Right lobe of liver (tissue), 6 donors: ENCODE data around the gene CEACAM20. TPM values are rescaled to one million over a fixed set of nuclear protein-coding genes. Genes with fewer than 3 reads are reported as not detected.
A peak's percentile ranks its signal among the peaks of the same experiment; 100 is the strongest.

ENCODE experiments used
- ATAC-seq, 4 donors: fragments of 200-7000 bp; cut with Tn5 transposase; one replicate each; pipeline ENCODE4 v1.9.1; 2020; ENCODE audit warnings: mild to moderate bottlenecking in 4 of 4, moderate library complexity in 4 of 4
- DNase-seq, 3 donors: peaks; one replicate each; pipeline ENCODE4 v3.0.0-alpha.2; 2020
- H3K27ac ChIP-seq, 3 donors: fragments of 200-600 bp; one replicate each; pipeline ENCODE4 v1.8.0; 2022
- H3K27me3 ChIP-seq, 2 donors: fragments of 200-600 bp; one replicate each; pipeline ENCODE4 v1.8.0; 2022
- H3K36me3 ChIP-seq, 4 donors: fragments of 200-600 bp; sonication (generic) in 1 of 4; one replicate each; pipeline versions ENCODE4 v1.5.1 to v1.8.0; 2017 to 2022; ENCODE audit warnings: control low read depth in 1 of 4
- H3K4me1 ChIP-seq, 4 donors: fragments of 200-600 bp; sonication (generic) in 1 of 4; one replicate each; pipeline versions ENCODE4 v1.5.1 to v1.8.0; 2017 to 2022; ENCODE audit warnings: control low read depth in 1 of 4
- H3K4me3 ChIP-seq, 3 donors: fragments of 200-600 bp; one replicate each; pipeline ENCODE4 v1.8.0; 2022
- H3K9me3 ChIP-seq, 4 donors: fragments of 200-600 bp; sonication (generic) in 1 of 4; one replicate each; pipeline versions ENCODE4 v1.5.1 to v1.8.0; 2017 to 2022; ENCODE audit warnings: control low read depth in 1 of 4
- POLR2A ChIP-seq: fragments of 450-650 bp; IDR thresholded peaks from one replicate; pipeline ENCODE4 v1.6.1; 2017; ENCODE audit warnings: antibody characterized with exemption, mild to moderate bottlenecking
- WGBS: methylation state at CpG from one replicate; pipeline ENCODE4 v1.1.6; 2018; ENCODE audit warnings: low coverage, low lambda C conversion rate; ENCODE audit not compliant: insufficient coverage; ENCODE audit errors: missing lambda C conversion rate; 5-methylcytosine and 5-hydroxymethylcytosine counted together
- intact Hi-C, 2 donors: fragments of 100-400 bp; cut with DNase I; formaldehyde crosslinking; loops; one replicate each; pipeline versions ENCODE4 v1.11.2 to v1.14.1; 2022
- long read RNA-seq: library from polyadenylated mRNA; unstranded; transcript quantifications from one replicate; pipeline ENCODE4 v2.0.0, GENCODE V29; 2019
- total RNA-seq, 6 experiments: library from RNA; depleted of rRNA in 2 of 6; stranded (reverse); fragments of >200 nt in 2 of 6; fragmentation: NEBNext Ultra II Directional in 3 of 6; extraction: Animal tissue kit (Norgen Biotek cat#: 25700) in 3 of 6; gene quantifications; one replicate each; pipeline versions ENCODE4 v1.1.0 to v1.2.4, GENCODE V29; 2016 to 2023
- TF ChIP-seq, protein P1 (sequence below), 4 donors: fragments of 200-600 bp in 3 of 4; fragments of 450-650 bp in 1 of 4; IDR thresholded peaks; one replicate each; pipeline versions ENCODE4 v1.5.1 to v1.8.0; 2016 to 2022; ENCODE audit warnings: antibody characterized with exemption in 4 of 4, mild to moderate bottlenecking in 2 of 4
- donor health status: DM: no; HTN: yes; CAD: no.
- donor health status: DM: no; HTN: no; CAD: no.
- donor health status: DM: no; HTN: no; CAD: no.
- donor health status: DM: no; HTN: yes; CAD: no.
- donor health status: DM: no; HTN: yes; CAD: no.

The CEACAM20 gene
- under 1 TPM in 3 of 6 experiments, not detected in 3; 0.14 to 0.31 (median 0.16) TPM for total RNA-seq
- long read RNA-seq: 0 reads

- Histone ChIP-seq H3K9me3 (no peaks in the 10 kb centered on the region), H3K27me3 (no peaks in the 10 kb centered on the region), H3K27ac (no peak within 1 kb of the TSS), H3K36me3 (no peaks in the 10 kb centered on the region), H3K4me3 (no peak within 1 kb of the TSS), H3K4me1 (no peaks in the 10 kb centered on the region)
- DNase-seq (no peak), ATAC-seq (no peak)
- intact Hi-C loops: no loop called here
- 40% methylated on average over 6 of the region's 9 CpGs for WGBS
- TF ChIP-seq, protein P1, sequence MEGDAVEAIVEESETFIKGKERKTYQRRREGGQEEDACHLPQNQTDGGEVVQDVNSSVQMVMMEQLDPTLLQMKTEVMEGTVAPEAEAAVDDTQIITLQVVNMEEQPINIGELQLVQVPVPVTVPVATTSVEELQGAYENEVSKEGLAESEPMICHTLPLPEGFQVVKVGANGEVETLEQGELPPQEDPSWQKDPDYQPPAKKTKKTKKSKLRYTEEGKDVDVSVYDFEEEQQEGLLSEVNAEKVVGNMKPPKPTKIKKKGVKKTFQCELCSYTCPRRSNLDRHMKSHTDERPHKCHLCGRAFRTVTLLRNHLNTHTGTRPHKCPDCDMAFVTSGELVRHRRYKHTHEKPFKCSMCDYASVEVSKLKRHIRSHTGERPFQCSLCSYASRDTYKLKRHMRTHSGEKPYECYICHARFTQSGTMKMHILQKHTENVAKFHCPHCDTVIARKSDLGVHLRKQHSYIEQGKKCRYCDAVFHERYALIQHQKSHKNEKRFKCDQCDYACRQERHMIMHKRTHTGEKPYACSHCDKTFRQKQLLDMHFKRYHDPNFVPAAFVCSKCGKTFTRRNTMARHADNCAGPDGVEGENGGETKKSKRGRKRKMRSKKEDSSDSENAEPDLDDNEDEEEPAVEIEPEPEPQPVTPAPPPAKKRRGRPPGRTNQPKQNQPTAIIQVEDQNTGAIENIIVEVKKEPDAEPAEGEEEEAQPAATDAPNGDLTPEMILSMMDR (IDR thresholded peaks at IDR 0.05): no peak
- no peak for TF ChIP-seq POLR2A
Measured at GRCh38 chr19:44529536-44529935, at the start of gene CEACAM20. Gene CEACAM20 (minus strand): TSS chr19:44529675. CDS start chr19:44529509, 166 bp downstream.

- Histone ChIP-seq H3K4me1 (peaks cover 0 to under 1% (median under 1%) of the 10 kb centered on the region in 4 donors), H3K36me3 (no peaks in the 10 kb centered on the region), H3K27me3 (no peaks in the 10 kb centered on the region), H3K9me3 (no peaks in the 10 kb centered on the region), H3K4me3 (no peak overlapping the region), H3K27ac (no peak overlapping the region)
- 30% methylated on average over 1 of the region's 1 CpG for WGBS
- intact Hi-C loops: loop anchor here in 1 of 2 donors (10.0 kb wide), 1 partner anchor 187 kb away; no protein-coding TSS in a partner anchor
- no peak for DNase-seq
- ATAC-seq: no peak
- TF ChIP-seq POLR2A: no peak
- TF ChIP-seq, protein P1 (IDR thresholded peaks at IDR 0.05): no peak
Measured at GRCh38 chr19:44577566-44577874, 48.0 kb upstream of the CEACAM20 start.

DNA sequence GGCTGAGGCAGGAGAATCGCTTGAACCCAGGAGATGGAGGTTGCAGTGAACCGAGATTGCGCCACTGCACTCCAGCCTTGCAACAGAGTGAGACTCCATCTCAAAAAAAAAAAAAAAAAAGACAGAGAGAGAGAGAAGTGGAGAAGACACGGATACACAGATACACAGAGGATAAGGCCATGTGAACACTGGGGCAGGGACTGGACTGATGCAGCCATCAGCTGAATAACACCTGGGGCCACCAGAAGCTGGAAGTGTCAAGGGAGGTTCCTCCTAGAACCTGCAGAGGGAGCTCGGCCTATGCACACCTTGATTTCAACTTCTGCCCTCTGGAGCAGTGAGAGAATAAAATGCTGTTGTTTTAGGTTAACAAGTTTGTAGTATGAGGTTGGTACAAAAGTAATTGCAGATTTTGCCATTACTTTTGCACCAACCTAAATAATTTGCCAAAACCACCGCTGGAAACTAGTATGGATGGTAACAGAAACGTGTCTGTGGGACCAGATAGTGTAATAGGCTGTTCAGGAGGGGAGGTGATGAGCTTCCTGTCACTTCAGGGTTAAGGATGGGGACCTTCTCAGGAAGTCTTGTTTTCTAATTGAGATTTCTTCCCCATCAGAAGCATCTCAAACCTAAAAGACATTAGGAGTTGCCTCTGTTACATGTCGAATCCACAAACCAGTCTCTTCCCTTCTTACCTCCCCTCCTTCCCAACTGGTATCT, 47.5 kb upstream of the CEACAM20 start:
- TF ChIP-seq, protein P1 (IDR thresholded peaks at IDR 0.05): peak; percentile 63 to 72 (median 66)
- no peak for TF ChIP-seq POLR2A
- DNase-seq: peak in 2 of 3 donors; percentile 40 to 57
- ATAC-seq: peak; percentile 82 to 91 (median 88)
- H3K36me3 ChIP-seq: no peaks in the 10 kb centered on the region
- intact Hi-C loops: loop anchor here in 1 of 2 donors (10.0 kb wide), 1 partner anchor 188 kb away; no protein-coding TSS in a partner anchor
- 47% methylated on average over 6 of the region's 8 CpGs for WGBS
- H3K4me1 ChIP-seq: peaks cover 0 to 6% (median 3%) of the 10 kb centered on the region in 4 donors
- H3K27ac ChIP-seq: no peak overlapping the region
- no peak overlapping the region for H3K4me3 ChIP-seq
- H3K9me3 ChIP-seq: no peaks in the 10 kb centered on the region
- H3K27me3 ChIP-seq: no peaks in the 10 kb centered on the region

DNA sequence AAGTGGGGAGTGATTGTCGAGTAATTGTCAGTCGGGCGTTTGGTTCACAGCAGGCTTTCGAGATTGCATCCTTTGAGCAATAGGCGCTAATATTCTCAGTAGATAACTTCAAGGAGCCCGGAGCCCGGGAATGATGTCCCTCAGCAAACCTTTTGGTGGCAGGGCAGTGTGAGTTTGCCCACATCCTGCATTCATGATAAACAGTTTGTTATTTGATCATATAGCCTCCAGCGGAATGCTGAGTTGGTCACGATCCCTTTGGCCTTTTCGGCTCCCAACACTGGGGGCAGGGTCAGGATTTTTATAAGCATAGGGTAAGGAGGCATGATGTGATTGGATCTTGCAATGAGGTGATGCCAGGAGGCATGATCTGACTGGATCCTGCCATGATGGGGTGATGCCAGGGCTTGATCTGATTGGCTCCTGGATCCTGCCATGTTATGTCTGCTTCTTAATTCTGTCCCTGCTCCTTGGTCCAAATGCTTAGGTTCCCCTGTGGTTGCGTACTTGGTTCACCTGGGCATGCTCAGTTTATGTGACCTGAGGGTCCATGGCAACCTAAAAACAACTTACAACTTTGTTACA, 45.7 kb upstream of the CEACAM20 start:
- no peak for TF ChIP-seq POLR2A
- intact Hi-C loops: loop anchor here in 1 of 2 donors (10.0 kb wide), 1 partner anchor 190 kb away; no protein-coding TSS in a partner anchor
- no peak overlapping the region for H3K27ac ChIP-seq
- H3K9me3 ChIP-seq: no peaks in the 10 kb centered on the region
- 91% methylated on average over 7 of the region's 11 CpGs for WGBS
- ATAC-seq (no peak), DNase-seq (no peak)
- H3K27me3 ChIP-seq: no peaks in the 10 kb centered on the region
- H3K4me3 ChIP-seq: no peak overlapping the region
- H3K4me1 ChIP-seq: peaks cover 0 to 13% (median 6%) of the 10 kb centered on the region in 4 donors
- H3K36me3 ChIP-seq: no peaks in the 10 kb centered on the region
